GM12872 (cell line): ENCODE data around the gene ACTRT1.

Experiments
- TF ChIP-seq, protein P1 (sequence below): IDR thresholded peaks from 3 replicates; pipeline ENCODE4 v1.5.1; 2011; ENCODE audit warnings: low read depth, mild to moderate bottlenecking, low read length, moderate library complexity; ENCODE audit not compliant: insufficient read depth

Gene ACTRT1

GRCh38 chrX:128052303-128052702 is at the start of gene ACTRT1:
Gene ACTRT1, minus strand, starts transcription at chrX:128052403. Its CDS starts 197 bp downstream, at chrX:128052206.
- TF ChIP-seq, protein P1, sequence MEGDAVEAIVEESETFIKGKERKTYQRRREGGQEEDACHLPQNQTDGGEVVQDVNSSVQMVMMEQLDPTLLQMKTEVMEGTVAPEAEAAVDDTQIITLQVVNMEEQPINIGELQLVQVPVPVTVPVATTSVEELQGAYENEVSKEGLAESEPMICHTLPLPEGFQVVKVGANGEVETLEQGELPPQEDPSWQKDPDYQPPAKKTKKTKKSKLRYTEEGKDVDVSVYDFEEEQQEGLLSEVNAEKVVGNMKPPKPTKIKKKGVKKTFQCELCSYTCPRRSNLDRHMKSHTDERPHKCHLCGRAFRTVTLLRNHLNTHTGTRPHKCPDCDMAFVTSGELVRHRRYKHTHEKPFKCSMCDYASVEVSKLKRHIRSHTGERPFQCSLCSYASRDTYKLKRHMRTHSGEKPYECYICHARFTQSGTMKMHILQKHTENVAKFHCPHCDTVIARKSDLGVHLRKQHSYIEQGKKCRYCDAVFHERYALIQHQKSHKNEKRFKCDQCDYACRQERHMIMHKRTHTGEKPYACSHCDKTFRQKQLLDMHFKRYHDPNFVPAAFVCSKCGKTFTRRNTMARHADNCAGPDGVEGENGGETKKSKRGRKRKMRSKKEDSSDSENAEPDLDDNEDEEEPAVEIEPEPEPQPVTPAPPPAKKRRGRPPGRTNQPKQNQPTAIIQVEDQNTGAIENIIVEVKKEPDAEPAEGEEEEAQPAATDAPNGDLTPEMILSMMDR, result no peak

DNA sequence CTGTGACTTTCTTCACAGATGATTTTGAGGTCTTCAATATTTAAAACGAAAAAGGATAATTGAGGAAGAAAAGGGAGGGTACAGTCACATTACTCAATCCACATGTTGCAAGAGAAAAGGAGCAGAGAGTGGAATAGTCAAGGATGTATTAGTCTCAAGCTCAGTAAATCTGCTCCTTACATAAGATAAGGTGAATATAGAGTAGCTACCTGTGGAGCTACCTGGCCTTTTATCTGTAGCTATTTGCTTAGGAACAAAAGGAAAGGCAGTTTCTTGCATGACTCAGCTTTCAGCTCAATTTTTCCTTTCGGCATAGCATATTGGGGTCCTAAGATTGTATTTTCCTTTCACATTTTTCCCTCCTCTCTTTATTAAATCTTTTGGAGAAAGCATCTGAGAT is 26.3 kb upstream of the ACTRT1 start:
- TF ChIP-seq, protein P1, result no peak

DNA sequence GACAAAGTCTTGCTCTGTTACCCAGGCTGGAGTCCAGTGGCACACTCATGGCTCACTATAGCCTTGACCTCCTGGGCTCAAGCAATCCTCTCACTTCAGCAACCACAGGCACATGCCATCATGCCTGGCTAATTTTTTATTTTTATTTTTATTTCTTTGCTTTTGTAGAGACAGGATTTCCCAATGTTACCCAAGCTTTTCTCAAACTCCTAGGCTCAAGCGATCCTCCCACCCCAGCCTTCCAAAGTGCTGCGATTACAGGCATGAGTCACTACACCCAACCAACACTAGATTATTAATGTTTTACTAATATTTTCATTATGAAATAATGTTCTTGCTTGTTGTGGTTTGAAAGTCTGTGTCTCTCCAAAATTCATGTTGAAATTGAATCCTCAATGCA is 5.2 kb upstream of the ACTRT1 start:
- TF ChIP-seq, protein P1, result no peak

DNA sequence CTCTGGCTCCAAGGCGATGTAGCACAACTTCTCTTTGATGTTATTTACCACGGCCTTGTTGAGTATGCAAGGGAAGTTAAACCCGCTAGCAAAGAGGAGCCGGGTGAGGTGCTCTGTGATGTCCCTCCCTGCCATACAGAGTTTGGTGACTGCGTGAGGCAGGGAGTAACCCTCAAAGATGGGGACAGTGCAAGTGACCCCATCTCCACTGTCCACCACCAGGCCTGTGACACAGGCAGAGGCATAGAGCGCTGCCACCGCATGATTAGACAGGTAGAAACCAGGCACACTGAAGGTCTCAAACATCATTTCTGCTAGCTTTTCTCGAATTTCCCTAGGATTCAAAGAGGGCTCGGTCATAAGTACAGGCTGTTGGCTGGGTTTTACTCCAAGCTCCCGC is 677 bp downstream of the ACTRT1 start:
- TF ChIP-seq, protein P1, result no peak

DNA sequence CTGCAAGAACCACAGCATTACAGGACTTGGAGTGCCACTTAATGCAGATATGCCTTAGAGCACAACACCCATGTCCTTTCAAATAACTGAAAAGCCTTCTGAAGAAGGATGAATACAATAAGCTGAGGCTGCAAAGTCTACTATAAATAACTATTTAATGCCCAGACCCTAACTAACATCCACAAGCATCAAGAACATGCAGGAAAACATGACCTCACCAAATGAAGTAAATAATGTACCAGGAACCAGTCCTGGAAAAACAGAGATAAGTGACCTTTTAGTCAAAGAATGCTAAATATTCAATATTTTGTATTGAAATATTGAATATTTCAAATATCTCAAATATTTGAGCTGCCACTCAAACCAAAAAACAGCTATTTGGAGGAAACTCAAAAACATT is 16.9 kb downstream of the ACTRT1 start:
- TF ChIP-seq, protein P1, result no peak

GRCh38 chrX:128021566-128021965 is 30.6 kb downstream of the ACTRT1 start:
- TF ChIP-seq, protein P1, result no peak

DNA sequence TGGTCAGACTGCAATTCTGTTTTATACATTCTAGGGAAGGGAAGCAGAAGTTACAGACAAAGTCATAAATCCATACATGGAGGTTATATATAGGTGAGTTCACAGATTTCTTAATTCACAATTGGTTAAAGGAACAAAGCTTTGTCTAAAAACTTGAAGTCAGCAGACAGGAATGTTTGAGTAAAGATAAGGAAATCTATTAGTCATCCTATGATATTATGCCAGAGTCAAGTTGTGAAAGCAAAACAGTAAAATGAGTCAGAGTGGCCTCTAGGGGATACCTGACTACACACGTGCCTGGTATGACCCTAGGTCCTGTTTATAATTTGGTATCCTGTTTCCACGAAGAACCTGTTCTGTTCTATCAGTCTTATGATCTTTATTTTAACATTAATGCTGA is 31.5 kb downstream of the ACTRT1 start:
- TF ChIP-seq, protein P1, result no peak

DNA sequence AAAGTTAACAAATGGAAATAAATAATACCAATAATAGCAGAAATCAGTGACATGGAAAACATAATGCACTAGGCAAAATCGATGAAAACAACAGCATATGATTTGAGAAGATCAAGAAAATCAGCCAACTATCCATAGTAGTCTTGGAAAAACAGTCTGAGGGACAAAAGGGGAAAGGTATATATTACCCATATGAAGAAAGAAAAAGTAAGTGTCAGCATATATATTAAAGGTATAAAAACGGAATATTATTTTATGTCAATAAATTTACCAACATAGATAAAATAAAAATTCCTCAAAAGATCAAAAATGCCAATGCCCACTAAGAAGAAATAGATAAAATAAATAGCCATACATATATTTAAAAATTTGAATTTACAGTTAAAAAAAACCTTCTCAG is 33.0 kb downstream of the ACTRT1 start:
- TF ChIP-seq, protein P1, result no peak
